ENCODE measurements around the gene CKAP5.

Gene CKAP5

GRCh38 chr11:46747150-46747549 lies 98.9 kb downstream of the CKAP5 start:
- peaks cover 84% of the 10 kb centered on the region for H3K36me3 ChIP-seq (ENCODE audit: control insufficient read depth, low read length)
- H3K4me2 ChIP-seq (ENCODE audit: low read length): no peak overlapping the region
- H3F3A ChIP-seq (ENCODE audit: control insufficient read depth, insufficient read depth): no peaks in the 10 kb centered on the region
- no peak overlapping the region for H3K27ac ChIP-seq (ENCODE audit: low read depth, low read length)
- H3K27me3 ChIP-seq (ENCODE audit: control insufficient read depth, low read length): no peaks in the 10 kb centered on the region
- no peaks in the 10 kb centered on the region for H3K9me3 ChIP-seq (ENCODE audit: control insufficient read depth, insufficient read depth, low read length)
- H3K79me2 ChIP-seq (ENCODE audit: control insufficient read depth, low read length): no peaks in the 10 kb centered on the region
- no peaks in the 10 kb centered on the region for H3K9me2 ChIP-seq (replicated peaks; ENCODE audit: control insufficient read depth, low read length)
- TF ChIP-seq CTCF (IDR thresholded peaks at IDR 0.05; ENCODE audit: low read depth, low read length, poor library complexity, severe bottlenecking) (no peak), EZH2phosphoT487 (IDR thresholded peaks at IDR 0.05; ENCODE audit: borderline replicate concordance, low read length) (no peak)
- no peaks in the 10 kb centered on the region for H3K4me1 ChIP-seq (ENCODE audit: control insufficient read depth, low read length)
- no peaks in the 10 kb centered on the region for H4K20me1 ChIP-seq (ENCODE audit: control insufficient read depth, insufficient read depth, low read depth, low read length)
- H3K4me3 ChIP-seq (ENCODE audit: low read length): no peak overlapping the region

- Histone ChIP-seq H3F3A (ENCODE audit: control insufficient read depth, insufficient read depth) (no peaks in the 10 kb centered on the region), H4K20me1 (ENCODE audit: control insufficient read depth, insufficient read depth, low read depth, low read length) (no peaks in the 10 kb centered on the region)
Observed at GRCh38 chr11:46745995-46746394, 100.1 kb downstream of the CKAP5 start.

DNA sequence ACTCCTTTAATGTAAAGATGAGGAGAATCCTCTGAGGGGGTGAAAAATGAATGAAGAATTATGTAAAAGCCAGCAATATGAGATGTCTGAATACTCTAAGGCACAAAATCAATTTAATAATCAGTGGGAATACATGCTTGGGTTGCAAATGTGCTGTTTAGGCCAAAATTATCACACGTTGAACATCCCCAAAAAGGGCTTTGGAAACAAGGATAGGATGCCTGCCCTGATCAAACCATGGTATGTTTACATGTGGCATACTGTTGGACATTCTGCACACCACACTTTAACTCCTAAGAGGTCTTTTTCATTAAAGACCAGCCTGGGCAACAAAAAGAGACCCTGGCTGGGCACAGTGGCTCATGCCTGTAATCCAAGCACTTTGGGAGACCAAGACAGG lies 100.8 kb downstream of the CKAP5 start:
- no peaks in the 10 kb centered on the region for H3K79me2 ChIP-seq (ENCODE audit: control insufficient read depth, low read length)
- H3K27ac ChIP-seq (ENCODE audit: low read depth, low read length): no peak overlapping the region
- TF ChIP-seq CTCF (IDR thresholded peaks at IDR 0.05; ENCODE audit: low read depth, low read length, poor library complexity, severe bottlenecking) (no peak), EZH2phosphoT487 (IDR thresholded peaks at IDR 0.05; ENCODE audit: borderline replicate concordance, low read length) (no peak)
- H3F3A ChIP-seq (ENCODE audit: control insufficient read depth, insufficient read depth): no peaks in the 10 kb centered on the region
- no peaks in the 10 kb centered on the region for H4K20me1 ChIP-seq (ENCODE audit: control insufficient read depth, insufficient read depth, low read depth, low read length)
- H3K27me3 ChIP-seq (ENCODE audit: control insufficient read depth, low read length): no peaks in the 10 kb centered on the region
- no peaks in the 10 kb centered on the region for H3K4me1 ChIP-seq (ENCODE audit: control insufficient read depth, low read length)
- H3K36me3 ChIP-seq (ENCODE audit: control insufficient read depth, low read length): peaks cover 80% of the 10 kb centered on the region
- no peaks in the 10 kb centered on the region for H3K9me3 ChIP-seq (ENCODE audit: control insufficient read depth, insufficient read depth, low read length)
- H3K9me2 ChIP-seq (replicated peaks; ENCODE audit: control insufficient read depth, low read length): no peaks in the 10 kb centered on the region
- H3K4me3 ChIP-seq (ENCODE audit: low read length): no peak overlapping the region
- H3K4me2 ChIP-seq (ENCODE audit: low read length): no peak overlapping the region

More at GRCh38 chr11:46745995-46746394, 100.1 kb downstream of the CKAP5 start:
- Histone ChIP-seq H3K9me3 (ENCODE audit: control insufficient read depth, insufficient read depth, low read length) (no peaks in the 10 kb centered on the region), H3K36me3 (ENCODE audit: control insufficient read depth, low read length) (peaks cover 87% of the 10 kb centered on the region), H3K4me1 (ENCODE audit: control insufficient read depth, low read length) (no peaks in the 10 kb centered on the region), H3K27ac (ENCODE audit: low read depth, low read length) (no peak overlapping the region), H3K27me3 (ENCODE audit: control insufficient read depth, low read length) (no peaks in the 10 kb centered on the region), H3K79me2 (ENCODE audit: control insufficient read depth, low read length) (no peaks in the 10 kb centered on the region), H3K4me3 (ENCODE audit: low read length) (no peak overlapping the region), H3K4me2 (ENCODE audit: low read length) (no peak overlapping the region), H3K9me2 (replicated peaks; ENCODE audit: control insufficient read depth, low read length) (no peaks in the 10 kb centered on the region)
- no peak for TF ChIP-seq EZH2phosphoT487 (IDR thresholded peaks at IDR 0.05; ENCODE audit: borderline replicate concordance, low read length)
- no peak for TF ChIP-seq CTCF (IDR thresholded peaks at IDR 0.05; ENCODE audit: low read depth, low read length, poor library complexity, severe bottlenecking)

Measured in DOHH2 (cell line).